HEK293 (cell line): Measurements from ENCODE around the gene ARHGAP45.

ENCODE experiments used
- BCL11A ChIP-seq: fragments of 450-650 bp; formaldehyde crosslinking; IDR thresholded peaks from 2 replicates; pipeline ENCODE4 v1.5.1; 2016; ENCODE audit warnings: low read depth, missing biosample characterization, missing genetic modification characterization
- BCL11B ChIP-seq: fragments of 450-650 bp; formaldehyde crosslinking; IDR thresholded peaks from 2 replicates; pipeline ENCODE4 v1.5.1; 2016; ENCODE audit warnings: low read depth, missing biosample characterization, missing genetic modification characterization
- HOXA7 ChIP-seq: sonication (generic); formaldehyde crosslinking; IDR thresholded peaks from 2 replicates; pipeline ENCODE4 v1.8.1; 2022; ENCODE audit warnings: missing genetic modification reagents, borderline replicate concordance
- KLF8 ChIP-seq: fragments of 450-650 bp; formaldehyde crosslinking; IDR thresholded peaks from 2 replicates; pipeline ENCODE4 v1.5.1; 2016; ENCODE audit warnings: missing biosample characterization, missing genetic modification characterization
- OSR2 ChIP-seq: fragments of 450-650 bp; formaldehyde crosslinking; IDR thresholded peaks from 2 replicates; pipeline ENCODE4 v1.5.1; 2016; ENCODE audit warnings: missing biosample characterization, missing genetic modification characterization
- TRIM28 ChIP-seq: IDR thresholded peaks from 2 replicates; pipeline ENCODE4 v1.6.1; 2011; ENCODE audit warnings: low read length, control low read depth, borderline replicate concordance
- YY1 ChIP-seq: fragments of 450-650 bp; formaldehyde crosslinking; IDR thresholded peaks from 2 replicates; pipeline ENCODE4 v1.5.1; 2018; ENCODE audit warnings: missing biosample characterization, missing genetic modification characterization
- ZBTB7A ChIP-seq: fragments of 450-650 bp; formaldehyde crosslinking; IDR thresholded peaks from 2 replicates; pipeline ENCODE4 v1.5.1; 2016; ENCODE audit warnings: low read depth, missing biosample characterization, missing genetic modification characterization
- ZFHX2 ChIP-seq: fragments of 450-650 bp; formaldehyde crosslinking; conservative IDR thresholded peaks from 2 replicates; pipeline ENCODE4 v1.5.1; 2016; ENCODE audit warnings: missing biosample characterization, missing genetic modification characterization
- ZNF10 ChIP-seq: fragments of 450-650 bp; formaldehyde crosslinking; IDR thresholded peaks from 2 replicates; pipeline ENCODE4 v1.5.1; 2017; ENCODE audit warnings: missing biosample characterization, missing genetic modification characterization
- ZNF324 ChIP-seq: fragments of 450-650 bp; formaldehyde crosslinking; IDR thresholded peaks from 2 replicates; pipeline ENCODE4 v1.5.1; 2016; ENCODE audit warnings: missing biosample characterization, missing genetic modification characterization
- ZNF394 ChIP-seq: fragments of 450-650 bp; formaldehyde crosslinking; IDR thresholded peaks from 2 replicates; pipeline ENCODE4 v1.5.1; 2016; ENCODE audit warnings: missing biosample characterization, missing genetic modification characterization, mild to moderate bottlenecking, moderate library complexity, borderline replicate concordance
- ZNF629 ChIP-seq: fragments of 450-650 bp; formaldehyde crosslinking; IDR thresholded peaks from 2 replicates; pipeline ENCODE4 v1.5.1; 2017; ENCODE audit warnings: missing biosample characterization, missing genetic modification characterization
- ZNF660 ChIP-seq: fragments of 450-650 bp; IDR thresholded peaks from 2 replicates; pipeline ENCODE4 v1.5.1; 2018; ENCODE audit warnings: missing biosample characterization, mild to moderate bottlenecking, missing genetic modification characterization
- TF ChIP-seq, protein P1 (sequence below): fragments of 450-650 bp; formaldehyde crosslinking; IDR thresholded peaks from 2 replicates; pipeline ENCODE4 v1.5.0; 2017; ENCODE audit warnings: missing biosample characterization, missing genetic modification characterization, borderline replicate concordance
- TF ChIP-seq, protein P2 (sequence below): fragments of 450-650 bp; formaldehyde crosslinking; IDR thresholded peaks from 2 replicates; pipeline ENCODE4 v1.5.1; 2016; ENCODE audit warnings: missing biosample characterization, missing genetic modification characterization
- TF ChIP-seq, protein P3 (sequence below): fragments of 450-650 bp; formaldehyde crosslinking; IDR thresholded peaks from 2 replicates; pipeline ENCODE4 v1.5.1; 2016; ENCODE audit warnings: missing biosample characterization, missing genetic modification characterization
- TF ChIP-seq, protein P4 (sequence below): fragments of 450-650 bp; formaldehyde crosslinking; IDR thresholded peaks from 2 replicates; pipeline ENCODE4 v1.5.1; 2016; ENCODE audit warnings: missing biosample characterization, missing genetic modification characterization
- TF ChIP-seq, protein P5 (sequence below): fragments of 450-650 bp; IDR thresholded peaks from 2 replicates; pipeline ENCODE4 v1.5.1; 2018; ENCODE audit warnings: missing biosample characterization, missing genetic modification characterization
- TF ChIP-seq, protein P6 (sequence below): fragments of 450-650 bp; formaldehyde crosslinking; IDR thresholded peaks from 2 replicates; pipeline ENCODE4 v1.5.1; 2017; ENCODE audit warnings: missing biosample characterization, missing genetic modification characterization
- TF ChIP-seq, protein P7 (sequence below): fragments of 450-650 bp; formaldehyde crosslinking; IDR thresholded peaks from 2 replicates; pipeline ENCODE4 v1.5.1; 2016; ENCODE audit warnings: missing biosample characterization, missing genetic modification characterization

ARHGAP45 gene

DNA sequence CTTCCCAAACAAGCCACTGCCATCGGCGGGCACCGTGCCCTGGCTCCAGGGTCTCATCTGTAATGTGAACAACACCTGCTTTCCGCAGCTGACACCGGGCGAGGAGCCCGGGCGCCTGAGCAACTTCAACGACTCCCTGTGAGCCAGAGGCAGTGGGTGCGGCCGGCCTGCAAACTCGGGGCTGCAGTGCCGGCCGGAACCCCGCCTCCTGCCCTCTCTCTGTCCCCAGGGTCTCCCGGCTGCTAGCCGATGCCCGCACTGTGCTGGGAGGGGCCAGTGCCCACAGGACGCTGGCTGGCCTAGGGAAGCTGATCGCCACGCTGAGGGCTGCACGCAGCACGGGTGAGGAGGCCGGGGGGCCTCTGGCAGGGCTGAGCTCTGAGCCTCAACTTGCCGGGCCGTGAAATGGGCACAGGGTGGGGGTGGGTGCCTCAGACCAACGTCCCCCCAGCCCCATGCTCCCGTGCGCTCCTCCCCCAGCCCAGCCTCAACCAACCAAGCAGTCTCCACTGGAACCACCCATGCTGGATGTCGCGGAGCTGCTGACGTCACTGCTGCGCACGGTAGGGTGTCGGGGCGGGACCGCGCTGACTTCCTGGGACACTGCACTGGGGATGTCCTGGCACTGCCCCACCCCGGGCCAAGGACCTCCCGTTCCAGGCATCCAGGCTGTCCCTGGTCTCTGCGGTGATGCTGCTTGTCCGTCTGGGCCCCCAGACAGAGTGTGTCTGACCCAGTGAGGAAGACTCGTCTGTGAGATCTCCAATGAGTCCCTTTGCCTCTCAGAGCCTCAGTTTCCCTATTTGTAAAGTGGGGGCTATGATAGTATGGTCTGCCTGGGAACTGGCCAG lies 24.9 kb upstream of the ARHGAP45 start (continued):
- TF ChIP-seq, protein P1, sequence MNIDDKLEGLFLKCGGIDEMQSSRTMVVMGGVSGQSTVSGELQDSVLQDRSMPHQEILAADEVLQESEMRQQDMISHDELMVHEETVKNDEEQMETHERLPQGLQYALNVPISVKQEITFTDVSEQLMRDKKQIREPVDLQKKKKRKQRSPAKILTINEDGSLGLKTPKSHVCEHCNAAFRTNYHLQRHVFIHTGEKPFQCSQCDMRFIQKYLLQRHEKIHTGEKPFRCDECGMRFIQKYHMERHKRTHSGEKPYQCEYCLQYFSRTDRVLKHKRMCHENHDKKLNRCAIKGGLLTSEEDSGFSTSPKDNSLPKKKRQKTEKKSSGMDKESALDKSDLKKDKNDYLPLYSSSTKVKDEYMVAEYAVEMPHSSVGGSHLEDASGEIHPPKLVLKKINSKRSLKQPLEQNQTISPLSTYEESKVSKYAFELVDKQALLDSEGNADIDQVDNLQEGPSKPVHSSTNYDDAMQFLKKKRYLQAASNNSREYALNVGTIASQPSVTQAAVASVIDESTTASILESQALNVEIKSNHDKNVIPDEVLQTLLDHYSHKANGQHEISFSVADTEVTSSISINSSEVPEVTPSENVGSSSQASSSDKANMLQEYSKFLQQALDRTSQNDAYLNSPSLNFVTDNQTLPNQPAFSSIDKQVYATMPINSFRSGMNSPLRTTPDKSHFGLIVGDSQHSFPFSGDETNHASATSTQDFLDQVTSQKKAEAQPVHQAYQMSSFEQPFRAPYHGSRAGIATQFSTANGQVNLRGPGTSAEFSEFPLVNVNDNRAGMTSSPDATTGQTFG = no peak
- TF ChIP-seq BCL11A (tag by site-specific recombination) (0 out of 2 replicates have a peak, but pooled peaks have one; percentile 27), HOXA7 (CRISPR knock-in tag) (no peak), ZNF660 (tag by site-specific recombination) (no peak), ZFHX2 (no peak), OSR2 (tag by site-specific recombination) (no peak), YY1 (tag by site-specific recombination) (no peak), ZNF324 (tag by site-specific recombination) (no peak), ZNF10 (no peak), ZBTB7A (tag by site-specific recombination) (peak; percentile 37; the same call in 1 of the 2 replicates), KLF8 (peak; percentile 18; the same call in 1 of the 2 replicates), ZNF629 (tag by site-specific recombination) (peak; percentile 44; the same call in 1 of the 2 replicates), BCL11B (tag by site-specific recombination) (peak; percentile 42; the same call in 1 of the 2 replicates), ZNF394 (tag by site-specific recombination) (no peak), TRIM28 (no peak)
- TF ChIP-seq, protein P2, sequence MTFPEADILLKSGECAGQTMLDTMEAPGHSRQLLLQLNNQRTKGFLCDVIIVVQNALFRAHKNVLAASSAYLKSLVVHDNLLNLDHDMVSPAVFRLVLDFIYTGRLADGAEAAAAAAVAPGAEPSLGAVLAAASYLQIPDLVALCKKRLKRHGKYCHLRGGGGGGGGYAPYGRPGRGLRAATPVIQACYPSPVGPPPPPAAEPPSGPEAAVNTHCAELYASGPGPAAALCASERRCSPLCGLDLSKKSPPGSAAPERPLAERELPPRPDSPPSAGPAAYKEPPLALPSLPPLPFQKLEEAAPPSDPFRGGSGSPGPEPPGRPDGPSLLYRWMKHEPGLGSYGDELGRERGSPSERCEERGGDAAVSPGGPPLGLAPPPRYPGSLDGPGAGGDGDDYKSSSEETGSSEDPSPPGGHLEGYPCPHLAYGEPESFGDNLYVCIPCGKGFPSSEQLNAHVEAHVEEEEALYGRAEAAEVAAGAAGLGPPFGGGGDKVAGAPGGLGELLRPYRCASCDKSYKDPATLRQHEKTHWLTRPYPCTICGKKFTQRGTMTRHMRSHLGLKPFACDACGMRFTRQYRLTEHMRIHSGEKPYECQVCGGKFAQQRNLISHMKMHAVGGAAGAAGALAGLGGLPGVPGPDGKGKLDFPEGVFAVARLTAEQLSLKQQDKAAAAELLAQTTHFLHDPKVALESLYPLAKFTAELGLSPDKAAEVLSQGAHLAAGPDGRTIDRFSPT = peak; percentile 13; the same call in 1 of the 2 replicates
- TF ChIP-seq, protein P3, sequence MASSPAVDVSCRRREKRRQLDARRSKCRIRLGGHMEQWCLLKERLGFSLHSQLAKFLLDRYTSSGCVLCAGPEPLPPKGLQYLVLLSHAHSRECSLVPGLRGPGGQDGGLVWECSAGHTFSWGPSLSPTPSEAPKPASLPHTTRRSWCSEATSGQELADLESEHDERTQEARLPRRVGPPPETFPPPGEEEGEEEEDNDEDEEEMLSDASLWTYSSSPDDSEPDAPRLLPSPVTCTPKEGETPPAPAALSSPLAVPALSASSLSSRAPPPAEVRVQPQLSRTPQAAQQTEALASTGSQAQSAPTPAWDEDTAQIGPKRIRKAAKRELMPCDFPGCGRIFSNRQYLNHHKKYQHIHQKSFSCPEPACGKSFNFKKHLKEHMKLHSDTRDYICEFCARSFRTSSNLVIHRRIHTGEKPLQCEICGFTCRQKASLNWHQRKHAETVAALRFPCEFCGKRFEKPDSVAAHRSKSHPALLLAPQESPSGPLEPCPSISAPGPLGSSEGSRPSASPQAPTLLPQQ (tag by site-specific recombination) = no peak
- TF ChIP-seq, protein P4, sequence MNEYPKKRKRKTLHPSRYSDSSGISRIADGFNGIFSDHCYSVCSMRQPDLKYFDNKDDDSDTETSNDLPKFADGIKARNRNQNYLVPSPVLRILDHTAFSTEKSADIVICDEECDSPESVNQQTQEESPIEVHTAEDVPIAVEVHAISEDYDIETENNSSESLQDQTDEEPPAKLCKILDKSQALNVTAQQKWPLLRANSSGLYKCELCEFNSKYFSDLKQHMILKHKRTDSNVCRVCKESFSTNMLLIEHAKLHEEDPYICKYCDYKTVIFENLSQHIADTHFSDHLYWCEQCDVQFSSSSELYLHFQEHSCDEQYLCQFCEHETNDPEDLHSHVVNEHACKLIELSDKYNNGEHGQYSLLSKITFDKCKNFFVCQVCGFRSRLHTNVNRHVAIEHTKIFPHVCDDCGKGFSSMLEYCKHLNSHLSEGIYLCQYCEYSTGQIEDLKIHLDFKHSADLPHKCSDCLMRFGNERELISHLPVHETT (tag by site-specific recombination) = no peak
- TF ChIP-seq, protein P5, sequence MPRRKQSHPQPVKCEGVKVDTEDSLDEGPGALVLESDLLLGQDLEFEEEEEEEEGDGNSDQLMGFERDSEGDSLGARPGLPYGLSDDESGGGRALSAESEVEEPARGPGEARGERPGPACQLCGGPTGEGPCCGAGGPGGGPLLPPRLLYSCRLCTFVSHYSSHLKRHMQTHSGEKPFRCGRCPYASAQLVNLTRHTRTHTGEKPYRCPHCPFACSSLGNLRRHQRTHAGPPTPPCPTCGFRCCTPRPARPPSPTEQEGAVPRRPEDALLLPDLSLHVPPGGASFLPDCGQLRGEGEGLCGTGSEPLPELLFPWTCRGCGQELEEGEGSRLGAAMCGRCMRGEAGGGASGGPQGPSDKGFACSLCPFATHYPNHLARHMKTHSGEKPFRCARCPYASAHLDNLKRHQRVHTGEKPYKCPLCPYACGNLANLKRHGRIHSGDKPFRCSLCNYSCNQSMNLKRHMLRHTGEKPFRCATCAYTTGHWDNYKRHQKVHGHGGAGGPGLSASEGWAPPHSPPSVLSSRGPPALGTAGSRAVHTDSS (tag by site-specific recombination) = peak; percentile 13; the same call in 1 of the 2 replicates
- TF ChIP-seq, protein P6, sequence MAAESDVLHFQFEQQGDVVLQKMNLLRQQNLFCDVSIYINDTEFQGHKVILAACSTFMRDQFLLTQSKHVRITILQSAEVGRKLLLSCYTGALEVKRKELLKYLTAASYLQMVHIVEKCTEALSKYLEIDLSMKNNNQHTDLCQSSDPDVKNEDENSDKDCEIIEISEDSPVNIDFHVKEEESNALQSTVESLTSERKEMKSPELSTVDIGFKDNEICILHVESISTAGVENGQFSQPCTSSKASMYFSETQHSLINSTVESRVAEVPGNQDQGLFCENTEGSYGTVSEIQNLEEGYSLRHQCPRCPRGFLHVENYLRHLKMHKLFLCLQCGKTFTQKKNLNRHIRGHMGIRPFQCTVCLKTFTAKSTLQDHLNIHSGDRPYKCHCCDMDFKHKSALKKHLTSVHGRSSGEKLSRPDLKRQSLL (tag by site-specific recombination) = no peak
- TF ChIP-seq, protein P7, sequence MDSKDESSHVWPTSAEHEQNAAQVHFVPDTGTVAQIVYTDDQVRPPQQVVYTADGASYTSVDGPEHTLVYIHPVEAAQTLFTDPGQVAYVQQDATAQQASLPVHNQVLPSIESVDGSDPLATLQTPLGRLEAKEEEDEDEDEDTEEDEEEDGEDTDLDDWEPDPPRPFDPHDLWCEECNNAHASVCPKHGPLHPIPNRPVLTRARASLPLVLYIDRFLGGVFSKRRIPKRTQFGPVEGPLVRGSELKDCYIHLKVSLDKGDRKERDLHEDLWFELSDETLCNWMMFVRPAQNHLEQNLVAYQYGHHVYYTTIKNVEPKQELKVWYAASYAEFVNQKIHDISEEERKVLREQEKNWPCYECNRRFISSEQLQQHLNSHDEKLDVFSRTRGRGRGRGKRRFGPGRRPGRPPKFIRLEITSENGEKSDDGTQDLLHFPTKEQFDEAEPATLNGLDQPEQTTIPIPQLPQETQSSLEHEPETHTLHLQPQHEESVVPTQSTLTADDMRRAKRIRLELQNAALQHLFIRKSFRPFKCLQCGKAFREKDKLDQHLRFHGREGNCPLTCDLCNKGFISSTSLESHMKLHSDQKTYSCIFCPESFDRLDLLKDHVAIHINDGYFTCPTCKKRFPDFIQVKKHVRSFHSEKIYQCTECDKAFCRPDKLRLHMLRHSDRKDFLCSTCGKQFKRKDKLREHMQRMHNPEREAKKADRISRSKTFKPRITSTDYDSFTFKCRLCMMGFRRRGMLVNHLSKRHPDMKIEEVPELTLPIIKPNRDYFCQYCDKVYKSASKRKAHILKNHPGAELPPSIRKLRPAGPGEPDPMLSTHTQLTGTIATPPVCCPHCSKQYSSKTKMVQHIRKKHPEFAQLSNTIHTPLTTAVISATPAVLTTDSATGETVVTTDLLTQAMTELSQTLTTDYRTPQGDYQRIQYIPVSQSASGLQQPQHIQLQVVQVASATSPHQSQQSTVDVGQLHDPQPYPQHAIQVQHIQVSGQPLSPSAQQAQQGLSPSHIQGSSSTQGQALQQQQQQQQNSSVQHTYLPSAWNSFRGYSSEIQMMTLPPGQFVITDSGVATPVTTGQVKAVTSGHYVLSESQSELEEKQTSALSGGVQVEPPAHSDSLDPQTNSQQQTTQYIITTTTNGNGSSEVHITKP (tag by site-specific recombination) = no peak
